Body of pancreas (tissue), 4 donors: Measurements from ENCODE around the gene PRM2.

Experiments
- POLR2A ChIP-seq, 3 donors: fragments of 450-650 bp; IDR thresholded peaks; one replicate each; pipeline ENCODE4 v1.6.1; 2016; ENCODE audit warnings: antibody characterized with exemption in 3 of 3, mild to moderate bottlenecking in 2 of 3
- TF ChIP-seq, protein P1 (sequence below), 7 experiments: fragments of 450-650 bp in 4 of 7; fragments of 200-600 bp in 3 of 7; sonication (generic) in 3 of 7; IDR thresholded peaks; one replicate each; pipeline ENCODE4 v1.5.1; 2016 to 2019; ENCODE audit warnings: antibody characterized with exemption in 7 of 7

DNA sequence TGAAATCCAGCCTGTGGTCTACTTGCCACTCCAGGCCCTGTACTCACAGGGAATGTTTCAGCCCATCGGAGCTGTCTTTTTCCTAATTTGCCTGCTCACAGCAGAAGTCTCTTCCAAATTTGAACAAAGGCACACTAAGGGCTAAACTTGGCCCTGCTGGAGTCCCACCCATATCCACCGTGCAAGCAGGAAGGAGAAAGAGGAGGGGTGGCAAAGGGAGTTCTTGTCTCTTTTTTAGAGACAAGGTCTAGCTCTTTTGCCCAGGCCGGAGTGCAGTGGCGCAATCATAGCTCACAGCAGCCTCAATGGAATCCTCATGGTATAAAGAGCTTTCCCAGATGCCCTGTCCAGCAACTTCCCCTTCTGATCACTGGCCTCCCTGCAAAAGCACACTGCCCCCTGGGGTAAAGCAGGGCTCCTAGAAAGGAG is 7.6 kb upstream of the PRM2 start:
- TF ChIP-seq, protein P1, sequence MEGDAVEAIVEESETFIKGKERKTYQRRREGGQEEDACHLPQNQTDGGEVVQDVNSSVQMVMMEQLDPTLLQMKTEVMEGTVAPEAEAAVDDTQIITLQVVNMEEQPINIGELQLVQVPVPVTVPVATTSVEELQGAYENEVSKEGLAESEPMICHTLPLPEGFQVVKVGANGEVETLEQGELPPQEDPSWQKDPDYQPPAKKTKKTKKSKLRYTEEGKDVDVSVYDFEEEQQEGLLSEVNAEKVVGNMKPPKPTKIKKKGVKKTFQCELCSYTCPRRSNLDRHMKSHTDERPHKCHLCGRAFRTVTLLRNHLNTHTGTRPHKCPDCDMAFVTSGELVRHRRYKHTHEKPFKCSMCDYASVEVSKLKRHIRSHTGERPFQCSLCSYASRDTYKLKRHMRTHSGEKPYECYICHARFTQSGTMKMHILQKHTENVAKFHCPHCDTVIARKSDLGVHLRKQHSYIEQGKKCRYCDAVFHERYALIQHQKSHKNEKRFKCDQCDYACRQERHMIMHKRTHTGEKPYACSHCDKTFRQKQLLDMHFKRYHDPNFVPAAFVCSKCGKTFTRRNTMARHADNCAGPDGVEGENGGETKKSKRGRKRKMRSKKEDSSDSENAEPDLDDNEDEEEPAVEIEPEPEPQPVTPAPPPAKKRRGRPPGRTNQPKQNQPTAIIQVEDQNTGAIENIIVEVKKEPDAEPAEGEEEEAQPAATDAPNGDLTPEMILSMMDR (IDR thresholded peaks at IDR 0.05), result no peak
- TF ChIP-seq POLR2A (IDR thresholded peaks at IDR 0.05), result no peak
